HEK293 (cell line): Measurements from ENCODE around the gene PITPNM3.

ENCODE experiments used
- CTCF ChIA-PET: fragments of 350-600 bp; formaldehyde crosslinking; extraction: SDS; loops from one replicate; lab custom pipeline; 2021; ENCODE audit warnings: antibody characterized with exemption; lab: Yijun Ruan, JAX
- POLR2A ChIA-PET: fragments of 300-600 bp; formaldehyde crosslinking; extraction: SDS; loops from one replicate; lab custom pipeline; 2020; ENCODE audit warnings: antibody characterized with exemption, inconsistent platforms; lab: Yijun Ruan, JAX
- H3K27ac ChIP-seq: fragments of 200-500 bp; sonication (Bioruptor generic); 2 replicates; pipeline ENCODE4 v1.5.1; 2014; ENCODE audit warnings: low read depth, low read length, control low read depth, inconsistent platforms; ENCODE audit errors: extremely low read depth
- H3K36me3 ChIP-seq, 2 experiments: fragments of 200-500 bp in 1 of 2; sonication (Bioruptor generic) in 1 of 2; 1 replicate in 1 of 2; 2 replicates in 1 of 2; pipeline ENCODE4 v1.5.1; 2014 to 2017; ENCODE audit warnings: inconsistent platforms in 2 of 2, low read length in 2 of 2; ENCODE audit not compliant: control insufficient read depth in 2 of 2, insufficient read depth in 1 of 2
- H3K4me1 ChIP-seq: fragments of 200-500 bp; sonication (Bioruptor generic); 2 replicates; pipeline ENCODE4 v1.5.1; 2014; ENCODE audit warnings: mild to moderate bottlenecking, low read length, inconsistent platforms; ENCODE audit not compliant: control insufficient read depth, insufficient read depth
- H3K4me3 ChIP-seq: 2 replicates; pipeline ENCODE4 v1.5.1; 2011; ENCODE audit warnings: low read depth, mild to moderate bottlenecking, control low read depth, low read length, moderate library complexity
- H3K9me3 ChIP-seq: fragments of 200-500 bp; sonication (Bioruptor generic); 2 replicates; pipeline ENCODE4 v1.5.1; 2014; ENCODE audit warnings: low read depth, low read length, inconsistent platforms; ENCODE audit not compliant: control insufficient read depth, insufficient read depth
- GLI2 ChIP-seq: fragments of 450-650 bp; formaldehyde crosslinking; IDR thresholded peaks from 2 replicates; pipeline ENCODE4; 2017; ENCODE audit warnings: missing biosample characterization, missing genetic modification characterization, low read depth, borderline replicate concordance
- IKZF3 ChIP-seq: fragments of 450-650 bp; IDR thresholded peaks from 2 replicates; pipeline ENCODE4 v1.5.0; 2018; ENCODE audit warnings: missing biosample characterization, mild to moderate bottlenecking, missing genetic modification characterization, moderate library complexity
- MEIS1 ChIP-seq: sonication (generic); formaldehyde crosslinking; IDR thresholded peaks from 2 replicates; pipeline ENCODE4 v1.8.1; 2022; ENCODE audit warnings: missing genetic modification reagents, mild to moderate bottlenecking, borderline replicate concordance
- SP3 ChIP-seq: fragments of 450-650 bp; formaldehyde crosslinking; IDR thresholded peaks from 2 replicates; pipeline ENCODE4 v1.5.1; 2016; ENCODE audit warnings: missing biosample characterization, missing genetic modification characterization
- ZBTB20 ChIP-seq: fragments of 450-650 bp; formaldehyde crosslinking; IDR thresholded peaks from 2 replicates; pipeline ENCODE4 v1.5.1; 2016; ENCODE audit warnings: missing biosample characterization, missing genetic modification characterization
- ZBTB8A ChIP-seq: fragments of 450-650 bp; formaldehyde crosslinking; IDR thresholded peaks from 2 replicates; pipeline ENCODE4 v1.5.1; 2016; ENCODE audit warnings: missing biosample characterization, missing genetic modification characterization
- ZFP3 ChIP-seq: fragments of 450-650 bp; formaldehyde crosslinking; IDR thresholded peaks from 2 replicates; pipeline ENCODE4 v1.5.1; 2016; ENCODE audit warnings: low read depth, missing biosample characterization, missing genetic modification characterization
- ZFP69B ChIP-seq: fragments of 450-650 bp; formaldehyde crosslinking; IDR thresholded peaks from 2 replicates; pipeline ENCODE4 v1.5.1; 2016; ENCODE audit warnings: missing biosample characterization, missing genetic modification characterization
- ZNF114 ChIP-seq: fragments of 450-650 bp; formaldehyde crosslinking; IDR thresholded peaks from 2 replicates; pipeline ENCODE4 v1.5.0; 2017; ENCODE audit warnings: missing biosample characterization, missing genetic modification characterization
- ZNF169 ChIP-seq: fragments of 450-650 bp; formaldehyde crosslinking; IDR thresholded peaks from 2 replicates; pipeline ENCODE4 v1.5.1; 2016; ENCODE audit warnings: missing biosample characterization, missing genetic modification characterization
- ZNF416 ChIP-seq: fragments of 450-650 bp; formaldehyde crosslinking; IDR thresholded peaks from 2 replicates; pipeline ENCODE4 v1.5.1; 2016; ENCODE audit warnings: missing biosample characterization, missing genetic modification characterization
- ZNF548 ChIP-seq: fragments of 450-650 bp; formaldehyde crosslinking; IDR thresholded peaks from 2 replicates; pipeline ENCODE4 v1.5.1; 2016; ENCODE audit warnings: missing biosample characterization, missing genetic modification characterization
- ZNF600 ChIP-seq: fragments of 450-650 bp; formaldehyde crosslinking; IDR thresholded peaks from 2 replicates; pipeline ENCODE4 v1.5.1; 2016; ENCODE audit warnings: missing biosample characterization, missing genetic modification characterization
- ZNF777 ChIP-seq: fragments of 450-650 bp; formaldehyde crosslinking; IDR thresholded peaks from 2 replicates; pipeline ENCODE4 v1.5.1; 2017; ENCODE audit warnings: missing biosample characterization, missing genetic modification characterization, borderline replicate concordance
- TF ChIP-seq, protein P1 (sequence below): fragments of 450-650 bp; formaldehyde crosslinking; IDR thresholded peaks from 2 replicates; pipeline ENCODE4 v1.5.1; 2016; ENCODE audit warnings: missing biosample characterization, missing genetic modification characterization
- TF ChIP-seq, protein P2 (sequence below): fragments of 450-650 bp; formaldehyde crosslinking; IDR thresholded peaks from 2 replicates; pipeline ENCODE4 v1.5.1; 2016; ENCODE audit warnings: missing biosample characterization, missing genetic modification characterization
- TF ChIP-seq, protein P3 (sequence below): fragments of 450-650 bp; formaldehyde crosslinking; IDR thresholded peaks from 2 replicates; pipeline ENCODE4 v1.5.1; 2017; ENCODE audit warnings: missing biosample characterization, missing genetic modification characterization
- TF ChIP-seq, protein P4 (sequence below): fragments of 450-650 bp; formaldehyde crosslinking; IDR thresholded peaks from 2 replicates; pipeline ENCODE4 v1.5.1; 2017; ENCODE audit warnings: missing biosample characterization, missing genetic modification characterization
- TF ChIP-seq, protein P5 (sequence below): fragments of 450-650 bp; formaldehyde crosslinking; IDR thresholded peaks from 2 replicates; pipeline ENCODE4 v1.5.0; 2017; ENCODE audit warnings: missing biosample characterization, missing genetic modification characterization, borderline replicate concordance

PITPNM3 gene

DNA sequence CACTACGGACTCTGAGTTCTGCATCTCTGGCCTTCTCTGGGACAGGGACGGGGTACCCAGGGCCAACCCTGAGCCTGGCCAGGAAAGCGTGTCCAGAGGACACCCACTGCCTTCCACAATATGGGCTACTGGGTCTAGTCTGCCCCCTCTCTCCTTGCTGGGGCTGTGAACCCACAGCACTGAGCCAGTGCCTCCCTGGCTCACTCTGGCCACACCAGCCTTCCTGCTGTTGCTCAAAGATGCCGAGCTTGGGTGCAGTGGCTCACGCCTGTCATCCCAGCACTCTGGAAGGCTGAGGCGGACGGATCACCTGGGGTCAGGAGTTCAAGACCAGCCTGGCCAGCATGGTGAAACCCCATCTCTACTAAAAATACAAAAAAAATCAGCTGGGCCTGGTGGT, 24.8 kb downstream of the PITPNM3 start (continued):
- no peak for TF ChIP-seq GLI2 (tag by site-specific recombination)

DNA sequence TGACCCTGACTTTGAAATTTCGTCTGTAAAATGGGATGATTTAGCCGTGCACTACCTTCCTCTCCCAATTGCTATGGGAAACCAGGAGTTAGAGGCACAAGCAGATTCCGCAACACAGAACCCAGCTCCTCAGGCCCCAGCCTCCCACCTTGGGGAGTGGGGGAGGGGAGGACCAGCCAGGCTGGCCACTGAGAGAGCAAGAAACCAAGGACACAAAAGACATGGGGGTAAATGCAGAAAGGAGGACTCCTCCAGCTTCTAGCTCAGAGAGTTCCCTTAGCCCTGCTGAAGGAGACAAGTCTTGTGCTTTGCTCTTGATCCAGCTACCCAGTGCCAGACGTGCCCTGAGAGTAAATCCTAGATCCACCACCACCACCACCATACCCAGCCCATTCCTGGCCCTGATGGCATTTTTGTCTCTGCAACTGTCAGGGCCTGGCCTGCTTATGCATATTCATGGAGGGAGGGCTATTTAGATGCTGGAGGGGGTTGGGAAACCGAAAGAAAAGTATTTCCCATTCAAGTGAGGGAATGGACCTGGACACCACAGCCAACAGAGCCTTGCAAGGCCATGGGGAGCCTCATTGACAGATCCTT, 25.9 kb downstream of the PITPNM3 start:
- H3K36me3 ChIP-seq, result no peaks in the 10 kb centered on the region
- H3K4me1 ChIP-seq, result no peaks in the 10 kb centered on the region
- no peak overlapping the region for H3K27ac ChIP-seq
- ChIA-PET CTCF (no interaction called here), POLR2A (no interaction called here)
- H3K4me3 ChIP-seq, result no peak overlapping the region
- TF ChIP-seq, protein P1, sequence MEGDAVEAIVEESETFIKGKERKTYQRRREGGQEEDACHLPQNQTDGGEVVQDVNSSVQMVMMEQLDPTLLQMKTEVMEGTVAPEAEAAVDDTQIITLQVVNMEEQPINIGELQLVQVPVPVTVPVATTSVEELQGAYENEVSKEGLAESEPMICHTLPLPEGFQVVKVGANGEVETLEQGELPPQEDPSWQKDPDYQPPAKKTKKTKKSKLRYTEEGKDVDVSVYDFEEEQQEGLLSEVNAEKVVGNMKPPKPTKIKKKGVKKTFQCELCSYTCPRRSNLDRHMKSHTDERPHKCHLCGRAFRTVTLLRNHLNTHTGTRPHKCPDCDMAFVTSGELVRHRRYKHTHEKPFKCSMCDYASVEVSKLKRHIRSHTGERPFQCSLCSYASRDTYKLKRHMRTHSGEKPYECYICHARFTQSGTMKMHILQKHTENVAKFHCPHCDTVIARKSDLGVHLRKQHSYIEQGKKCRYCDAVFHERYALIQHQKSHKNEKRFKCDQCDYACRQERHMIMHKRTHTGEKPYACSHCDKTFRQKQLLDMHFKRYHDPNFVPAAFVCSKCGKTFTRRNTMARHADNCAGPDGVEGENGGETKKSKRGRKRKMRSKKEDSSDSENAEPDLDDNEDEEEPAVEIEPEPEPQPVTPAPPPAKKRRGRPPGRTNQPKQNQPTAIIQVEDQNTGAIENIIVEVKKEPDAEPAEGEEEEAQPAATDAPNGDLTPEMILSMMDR (tag by site-specific recombination), result no peak
- no peak for TF ChIP-seq ZNF416
- TF ChIP-seq, protein P2, sequence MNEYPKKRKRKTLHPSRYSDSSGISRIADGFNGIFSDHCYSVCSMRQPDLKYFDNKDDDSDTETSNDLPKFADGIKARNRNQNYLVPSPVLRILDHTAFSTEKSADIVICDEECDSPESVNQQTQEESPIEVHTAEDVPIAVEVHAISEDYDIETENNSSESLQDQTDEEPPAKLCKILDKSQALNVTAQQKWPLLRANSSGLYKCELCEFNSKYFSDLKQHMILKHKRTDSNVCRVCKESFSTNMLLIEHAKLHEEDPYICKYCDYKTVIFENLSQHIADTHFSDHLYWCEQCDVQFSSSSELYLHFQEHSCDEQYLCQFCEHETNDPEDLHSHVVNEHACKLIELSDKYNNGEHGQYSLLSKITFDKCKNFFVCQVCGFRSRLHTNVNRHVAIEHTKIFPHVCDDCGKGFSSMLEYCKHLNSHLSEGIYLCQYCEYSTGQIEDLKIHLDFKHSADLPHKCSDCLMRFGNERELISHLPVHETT (tag by site-specific recombination), result no peak
- TF ChIP-seq ZNF114, result no peak
- TF ChIP-seq MEIS1 (CRISPR knock-in tag), result no peak
- no peak for TF ChIP-seq ZNF777 (tag by site-specific recombination)
- H3K9me3 ChIP-seq, result no peaks in the 10 kb centered on the region

DNA sequence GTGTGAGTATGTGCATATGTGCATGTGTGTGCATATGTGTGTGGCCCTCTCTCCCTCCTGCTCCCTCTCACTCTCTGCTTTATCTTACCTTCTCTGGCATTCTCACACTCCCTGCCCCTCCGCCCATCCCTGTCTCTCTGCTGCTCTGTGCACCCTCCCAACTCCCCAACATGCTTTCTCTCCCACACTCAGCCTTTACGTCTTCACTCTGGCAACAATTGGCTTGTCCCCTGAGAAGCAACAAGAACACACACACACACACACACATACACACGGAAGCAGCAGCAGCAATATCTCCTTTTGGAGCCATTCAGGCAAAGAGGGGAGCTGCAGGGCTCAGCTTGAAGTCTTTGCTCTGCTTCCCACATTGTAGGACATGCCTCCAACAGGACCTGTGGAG, 27.8 kb downstream of the PITPNM3 start:
- ChIA-PET POLR2A (no interaction called here), CTCF (interaction anchor here (0.6 kb wide), 1 partner anchor 1777 kb away, joined by 4 read pairs; no protein-coding TSS in a partner anchor)
- Histone ChIP-seq H3K4me3 (no peak overlapping the region), H3K4me1 (no peaks in the 10 kb centered on the region), H3K36me3 (no peaks in the 10 kb centered on the region), H3K9me3 (no peaks in the 10 kb centered on the region), H3K27ac (no peak overlapping the region)
- TF ChIP-seq, protein P3, sequence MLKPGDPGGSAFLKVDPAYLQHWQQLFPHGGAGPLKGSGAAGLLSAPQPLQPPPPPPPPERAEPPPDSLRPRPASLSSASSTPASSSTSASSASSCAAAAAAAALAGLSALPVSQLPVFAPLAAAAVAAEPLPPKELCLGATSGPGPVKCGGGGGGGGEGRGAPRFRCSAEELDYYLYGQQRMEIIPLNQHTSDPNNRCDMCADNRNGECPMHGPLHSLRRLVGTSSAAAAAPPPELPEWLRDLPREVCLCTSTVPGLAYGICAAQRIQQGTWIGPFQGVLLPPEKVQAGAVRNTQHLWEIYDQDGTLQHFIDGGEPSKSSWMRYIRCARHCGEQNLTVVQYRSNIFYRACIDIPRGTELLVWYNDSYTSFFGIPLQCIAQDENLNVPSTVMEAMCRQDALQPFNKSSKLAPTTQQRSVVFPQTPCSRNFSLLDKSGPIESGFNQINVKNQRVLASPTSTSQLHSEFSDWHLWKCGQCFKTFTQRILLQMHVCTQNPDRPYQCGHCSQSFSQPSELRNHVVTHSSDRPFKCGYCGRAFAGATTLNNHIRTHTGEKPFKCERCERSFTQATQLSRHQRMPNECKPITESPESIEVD, result no peak
- no peak for TF ChIP-seq ZBTB20 (tag by site-specific recombination)
- TF ChIP-seq ZNF600, result no peak
- TF ChIP-seq IKZF3 (tag by site-specific recombination), result no peak
- TF ChIP-seq ZFP3 (tag by site-specific recombination), result no peak
- TF ChIP-seq ZNF169, result no peak
- no peak for TF ChIP-seq ZBTB8A (tag by site-specific recombination)
- TF ChIP-seq, protein P4, sequence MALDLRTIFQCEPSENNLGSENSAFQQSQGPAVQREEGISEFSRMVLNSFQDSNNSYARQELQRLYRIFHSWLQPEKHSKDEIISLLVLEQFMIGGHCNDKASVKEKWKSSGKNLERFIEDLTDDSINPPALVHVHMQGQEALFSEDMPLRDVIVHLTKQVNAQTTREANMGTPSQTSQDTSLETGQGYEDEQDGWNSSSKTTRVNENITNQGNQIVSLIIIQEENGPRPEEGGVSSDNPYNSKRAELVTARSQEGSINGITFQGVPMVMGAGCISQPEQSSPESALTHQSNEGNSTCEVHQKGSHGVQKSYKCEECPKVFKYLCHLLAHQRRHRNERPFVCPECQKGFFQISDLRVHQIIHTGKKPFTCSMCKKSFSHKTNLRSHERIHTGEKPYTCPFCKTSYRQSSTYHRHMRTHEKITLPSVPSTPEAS (tag by site-specific recombination), result no peak
- no peak for TF ChIP-seq ZNF548 (tag by site-specific recombination)
- TF ChIP-seq SP3 (tag by site-specific recombination), result no peak
- TF ChIP-seq, protein P5, sequence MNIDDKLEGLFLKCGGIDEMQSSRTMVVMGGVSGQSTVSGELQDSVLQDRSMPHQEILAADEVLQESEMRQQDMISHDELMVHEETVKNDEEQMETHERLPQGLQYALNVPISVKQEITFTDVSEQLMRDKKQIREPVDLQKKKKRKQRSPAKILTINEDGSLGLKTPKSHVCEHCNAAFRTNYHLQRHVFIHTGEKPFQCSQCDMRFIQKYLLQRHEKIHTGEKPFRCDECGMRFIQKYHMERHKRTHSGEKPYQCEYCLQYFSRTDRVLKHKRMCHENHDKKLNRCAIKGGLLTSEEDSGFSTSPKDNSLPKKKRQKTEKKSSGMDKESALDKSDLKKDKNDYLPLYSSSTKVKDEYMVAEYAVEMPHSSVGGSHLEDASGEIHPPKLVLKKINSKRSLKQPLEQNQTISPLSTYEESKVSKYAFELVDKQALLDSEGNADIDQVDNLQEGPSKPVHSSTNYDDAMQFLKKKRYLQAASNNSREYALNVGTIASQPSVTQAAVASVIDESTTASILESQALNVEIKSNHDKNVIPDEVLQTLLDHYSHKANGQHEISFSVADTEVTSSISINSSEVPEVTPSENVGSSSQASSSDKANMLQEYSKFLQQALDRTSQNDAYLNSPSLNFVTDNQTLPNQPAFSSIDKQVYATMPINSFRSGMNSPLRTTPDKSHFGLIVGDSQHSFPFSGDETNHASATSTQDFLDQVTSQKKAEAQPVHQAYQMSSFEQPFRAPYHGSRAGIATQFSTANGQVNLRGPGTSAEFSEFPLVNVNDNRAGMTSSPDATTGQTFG, result no peak
- no peak for TF ChIP-seq ZFP69B (tag by site-specific recombination)
